OCI-LY1 (cell line): Measurements from ENCODE around the gene TNS1.

Experiments
- H2AFZ ChIP-seq: fragments of 200-600 bp; sonication (generic), shearing (Covaris generic); 2 replicates; pipeline ENCODE4 v1.6.0; 2014; ENCODE audit warnings: antibody characterized with exemption, mild to moderate bottlenecking, low read length
- H3F3A ChIP-seq: fragments of 200-600 bp; sonication (generic), shearing (Covaris generic); 2 replicates; pipeline ENCODE4 v1.6.0; 2014; ENCODE audit warnings: mild to moderate bottlenecking, antibody characterized with exemption, low read length, moderate library complexity; ENCODE audit not compliant: insufficient read depth
- H3K27ac ChIP-seq: fragments of 200-600 bp; sonication (generic); 2 replicates; pipeline ENCODE4 v1.5.1; 2014; ENCODE audit warnings: low read length, mixed run types, mild to moderate bottlenecking, low read depth; ENCODE audit not compliant: poor library complexity, severe bottlenecking
- H3K27me3 ChIP-seq: fragments of 200-600 bp; sonication (generic); 2 replicates; pipeline ENCODE4 v1.6.0; 2014; ENCODE audit warnings: antibody characterized with exemption, mild to moderate bottlenecking, low read length, moderate library complexity; ENCODE audit not compliant: insufficient read depth
- H3K36me3 ChIP-seq: fragments of 200-600 bp; sonication (generic); 2 replicates; pipeline ENCODE4 v1.6.1; 2014; ENCODE audit warnings: mild to moderate bottlenecking, antibody characterized with exemption, low read length, moderate library complexity, mixed read lengths; ENCODE audit not compliant: insufficient read depth
- H3K4me1 ChIP-seq: fragments of 200-600 bp; sonication (generic); 2 replicates; pipeline ENCODE4 v1.5.1; 2014; ENCODE audit warnings: mild to moderate bottlenecking, low read length, moderate library complexity; ENCODE audit not compliant: insufficient read depth, severe bottlenecking
- H3K4me2 ChIP-seq: fragments of 200-600 bp; sonication (generic), shearing (Covaris generic); 2 replicates; pipeline ENCODE4 v1.6.1; 2014; ENCODE audit warnings: low read length
- H3K4me3 ChIP-seq: fragments of 200-600 bp; sonication (generic); 2 replicates; pipeline ENCODE4 v1.5.1; 2014; ENCODE audit warnings: low read length, low read depth, mild to moderate bottlenecking, mixed read lengths; ENCODE audit not compliant: poor library complexity, severe bottlenecking
- H3K79me2 ChIP-seq: fragments of 200-600 bp; shearing (Covaris generic); 2 replicates; pipeline ENCODE4 v1.6.1; 2016; ENCODE audit warnings: mixed run types, low read length, mixed read lengths; ENCODE audit not compliant: insufficient read depth
- H3K9ac ChIP-seq: fragments of 200-600 bp; sonication (generic), shearing (Covaris generic); 2 replicates; pipeline ENCODE4 v1.6.1; 2014; ENCODE audit warnings: mild to moderate bottlenecking, low read length, mixed read lengths
- H3K9me2 ChIP-seq: fragments of 200-600 bp; sonication (generic), shearing (Covaris generic); 2 replicates; pipeline ENCODE4 v1.6.1; 2014; ENCODE audit warnings: low read depth, mild to moderate bottlenecking, low read length, mixed read lengths
- H3K9me3 ChIP-seq: fragments of 200-600 bp; shearing (Covaris generic); 2 replicates; pipeline ENCODE4 v1.6.1; 2014; ENCODE audit warnings: low read length, mixed read lengths
- H4K20me1 ChIP-seq: fragments of 200-600 bp; sonication (generic), shearing (Covaris generic); 2 replicates; pipeline ENCODE4 v1.6.0; 2016; ENCODE audit warnings: mild to moderate bottlenecking, low read length; ENCODE audit not compliant: insufficient read depth
- EZH2 ChIP-seq: fragments of 200-600 bp; sonication (generic), shearing (Covaris generic); IDR thresholded peaks from 2 replicates; pipeline ENCODE4 v1.8.0; 2017; ENCODE audit warnings: borderline replicate concordance, mixed run types, mild to moderate bottlenecking, antibody characterized with exemption, low read length, moderate library complexity, mixed read lengths
- TF ChIP-seq, protein P1 (sequence below): fragments of 200-600 bp; sonication (generic), shearing (Covaris generic); IDR thresholded peaks from 2 replicates; pipeline ENCODE4 v1.5.1; 2017; ENCODE audit warnings: mild to moderate bottlenecking, antibody characterized with exemption, low read length, moderate library complexity, mixed read lengths

The TNS1 gene

DNA sequence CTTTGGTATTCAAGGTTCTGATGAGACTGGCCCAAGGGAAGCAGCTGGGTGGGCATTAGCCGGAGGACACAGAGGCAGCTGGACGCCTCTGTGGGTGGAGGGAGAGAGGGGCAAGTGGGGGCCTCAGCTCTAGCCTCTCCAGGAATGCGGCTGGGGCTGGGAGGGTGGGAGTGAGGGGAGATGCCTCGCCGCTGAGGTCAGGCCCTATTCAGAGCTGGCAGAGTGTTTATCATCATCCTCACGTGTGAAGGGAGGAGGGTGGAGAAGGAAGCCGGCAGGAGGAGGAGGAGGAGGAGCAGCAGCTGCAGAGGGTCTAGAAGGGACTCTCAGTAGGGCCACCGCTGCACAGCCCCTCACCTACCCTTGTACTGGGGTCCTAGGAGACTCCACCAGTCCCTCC, 43.1 kb downstream of the TNS1 start:
- no peak overlapping the region for H3K4me2 ChIP-seq
- TF ChIP-seq, protein P1, sequence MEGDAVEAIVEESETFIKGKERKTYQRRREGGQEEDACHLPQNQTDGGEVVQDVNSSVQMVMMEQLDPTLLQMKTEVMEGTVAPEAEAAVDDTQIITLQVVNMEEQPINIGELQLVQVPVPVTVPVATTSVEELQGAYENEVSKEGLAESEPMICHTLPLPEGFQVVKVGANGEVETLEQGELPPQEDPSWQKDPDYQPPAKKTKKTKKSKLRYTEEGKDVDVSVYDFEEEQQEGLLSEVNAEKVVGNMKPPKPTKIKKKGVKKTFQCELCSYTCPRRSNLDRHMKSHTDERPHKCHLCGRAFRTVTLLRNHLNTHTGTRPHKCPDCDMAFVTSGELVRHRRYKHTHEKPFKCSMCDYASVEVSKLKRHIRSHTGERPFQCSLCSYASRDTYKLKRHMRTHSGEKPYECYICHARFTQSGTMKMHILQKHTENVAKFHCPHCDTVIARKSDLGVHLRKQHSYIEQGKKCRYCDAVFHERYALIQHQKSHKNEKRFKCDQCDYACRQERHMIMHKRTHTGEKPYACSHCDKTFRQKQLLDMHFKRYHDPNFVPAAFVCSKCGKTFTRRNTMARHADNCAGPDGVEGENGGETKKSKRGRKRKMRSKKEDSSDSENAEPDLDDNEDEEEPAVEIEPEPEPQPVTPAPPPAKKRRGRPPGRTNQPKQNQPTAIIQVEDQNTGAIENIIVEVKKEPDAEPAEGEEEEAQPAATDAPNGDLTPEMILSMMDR = no peak
- no peak for TF ChIP-seq EZH2
- H3K9ac ChIP-seq = no peak overlapping the region
- H3K36me3 ChIP-seq = no peaks in the 10 kb centered on the region
- H4K20me1 ChIP-seq = no peaks in the 10 kb centered on the region
- H2AFZ ChIP-seq = no peak overlapping the region
- H3K9me2 ChIP-seq = no peaks in the 10 kb centered on the region
- no peaks in the 10 kb centered on the region for H3K27me3 ChIP-seq
- H3F3A ChIP-seq = no peaks in the 10 kb centered on the region
- no peak overlapping the region for H3K4me3 ChIP-seq
- H3K79me2 ChIP-seq = no peaks in the 10 kb centered on the region
- H3K9me3 ChIP-seq = no peaks in the 10 kb centered on the region
- no peak overlapping the region for H3K27ac ChIP-seq
- no peaks in the 10 kb centered on the region for H3K4me1 ChIP-seq

DNA sequence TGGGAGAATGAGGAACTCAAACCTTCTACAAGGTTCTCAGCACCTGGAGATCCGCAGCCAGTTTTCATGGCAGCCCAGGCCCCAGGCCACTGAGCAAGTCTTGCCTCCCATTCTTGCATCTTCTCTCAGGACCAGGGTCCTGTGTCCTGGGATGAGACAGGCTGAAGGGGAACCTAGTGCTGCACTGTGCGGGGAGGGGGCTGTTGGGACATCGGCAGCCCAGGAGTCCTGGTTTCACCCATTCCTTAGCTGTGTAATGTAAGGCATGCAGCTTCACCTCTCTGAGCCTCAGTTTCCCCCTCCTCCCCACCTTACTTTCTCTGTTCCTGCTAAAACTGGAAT, 43.9 kb downstream of the TNS1 start:
- Histone ChIP-seq H3K4me2 (no peak overlapping the region), H3K79me2 (no peaks in the 10 kb centered on the region), H3K9me2 (no peaks in the 10 kb centered on the region), H3K4me1 (no peaks in the 10 kb centered on the region), H3K9ac (no peak overlapping the region), H3K36me3 (no peaks in the 10 kb centered on the region), H4K20me1 (no peaks in the 10 kb centered on the region), H3K27ac (no peak overlapping the region), H3K9me3 (no peaks in the 10 kb centered on the region), H3K4me3 (no peak overlapping the region), H3F3A (no peaks in the 10 kb centered on the region), H2AFZ (no peak overlapping the region), H3K27me3 (no peaks in the 10 kb centered on the region)
- TF ChIP-seq, protein P1 = no peak
- TF ChIP-seq EZH2 = no peak

GRCh38 chr2:217958206-217958883, 44.5 kb downstream of the TNS1 start:
- H3K4me1 ChIP-seq = no peaks in the 10 kb centered on the region
- H3K27ac ChIP-seq = no peak overlapping the region
- no peak overlapping the region for H3K4me3 ChIP-seq
- H3K27me3 ChIP-seq = no peaks in the 10 kb centered on the region
- no peaks in the 10 kb centered on the region for H3K9me2 ChIP-seq
- H3K9ac ChIP-seq = no peak overlapping the region
- no peak overlapping the region for H3K4me2 ChIP-seq
- no peaks in the 10 kb centered on the region for H4K20me1 ChIP-seq
- no peak for TF ChIP-seq EZH2
- TF ChIP-seq, protein P1 = no peak
- H3K9me3 ChIP-seq = no peaks in the 10 kb centered on the region
- H3K36me3 ChIP-seq = no peaks in the 10 kb centered on the region
- H2AFZ ChIP-seq = no peak overlapping the region
- no peaks in the 10 kb centered on the region for H3F3A ChIP-seq
- H3K79me2 ChIP-seq = no peaks in the 10 kb centered on the region
